Adrenal gland (tissue), 12 donors: ENCODE results near the gene DSCAML1. TPM values are rescaled to one million over a fixed set of nuclear protein-coding genes. Genes with fewer than 3 reads are reported as not detected.

ENCODE experiments used
- DNase-seq, 7 donors: peaks; one replicate each; pipeline ENCODE4 v3.0.0-alpha.2; 2019 to 2020
- H3K27ac ChIP-seq, 5 donors: fragments of 200-600 bp; sonication (generic) in 4 of 5; 1 replicate in 3 of 5; 2 replicates in 2 of 5; pipeline versions ENCODE4 v1.5.1 to v1.8.0; 2016 to 2020; ENCODE audit warnings: mild to moderate bottlenecking in 1 of 5
- H3K27me3 ChIP-seq: fragments of 200-600 bp; 2 replicates; pipeline ENCODE4 v1.8.0; 2021
- H3K36me3 ChIP-seq, 2 donors: fragments of 200-600 bp; replicated peaks in 1 of 2; 1 replicate in 1 of 2; 2 replicates in 1 of 2; pipeline versions ENCODE4 v1.5.1 to v1.8.0; 2018 to 2022
- H3K4me1 ChIP-seq, 2 donors: fragments of 200-600 bp; replicated peaks in 1 of 2; 1 replicate in 1 of 2; 2 replicates in 1 of 2; pipeline versions ENCODE4 v1.5.1 to v1.8.0; 2018 to 2021
- H3K4me3 ChIP-seq, 4 donors: fragments of 200-600 bp; sonication (generic) in 3 of 4; one replicate each; pipeline ENCODE4 v1.5.1; 2016 to 2018
- H3K9me3 ChIP-seq, 3 donors: fragments of 200-600 bp; sonication (generic) in 1 of 3; replicated peaks in 1 of 3; 1 replicate in 2 of 3; 2 replicates in 1 of 3; pipeline versions ENCODE4 v1.5.1 to v1.8.0; 2016 to 2021
- POLR2A ChIP-seq, 2 donors: fragments of 450-650 bp; IDR thresholded peaks; one replicate each; pipeline ENCODE4 v1.6.1; 2017; ENCODE audit warnings: antibody characterized with exemption in 2 of 2, mild to moderate bottlenecking in 2 of 2, moderate library complexity in 1 of 2
- WGBS, 4 donors: extraction: QIAGEN DNeasy Blood & Tissue Kit in 2 of 4; methylation state at CpG; one replicate each; pipeline versions ENCODE4 v1.1.5 to v1.1.7; 2013 to 2017; 5-methylcytosine and 5-hydroxymethylcytosine counted together
- intact Hi-C, 2 donors: fragments of 100-400 bp; cut with DNase I; formaldehyde crosslinking; loops; one replicate each; pipeline versions ENCODE4 v1.14.1 to v1.15.0; 2022 to 2023
- polyA plus RNA-seq, 3 donors: library from polyadenylated mRNA; stranded (reverse); fragments of 200-250 nt in 2 of 3; fragments of 350-450 nt in 1 of 3; fragmentation: Illumina TruSeq in 1 of 3; extraction: RNeasy Lipid Tissue Mini Kit (QIAGEN cat#74804) in 1 of 3; gene quantifications; one replicate each; pipeline ENCODE4 v1.2.3, GENCODE V29; 2013 to 2014
- total RNA-seq, 9 donors: library from RNA; depleted of rRNA in 4 of 9; stranded (reverse); fragments of >200 nt in 4 of 9; fragments of 120-200 nt in 1 of 9; fragmentation: NEBNext Ultra II Directional in 1 of 9; extraction: Animal tissue kit (Norgen Biotek cat#: 25700) in 1 of 9; gene quantifications; one replicate each; pipeline versions ENCODE4 v1.1.0 to v1.2.4, GENCODE V29; 2013 to 2023
- TF ChIP-seq, protein P1 (sequence below), 6 experiments: fragments of 450-650 bp in 4 of 6; fragments of 200-600 bp in 2 of 6; sonication (generic) in 1 of 6; IDR thresholded peaks; 1 replicate in 5 of 6; 2 replicates in 1 of 6; pipeline versions ENCODE4 v1.5.1 to v1.8.0; 2016 to 2021; ENCODE audit warnings: antibody characterized with exemption in 6 of 6, mild to moderate bottlenecking in 2 of 6, moderate library complexity in 1 of 6
- donor health status: healthy with polysubstance abuse.
- donor health status: Bipolar disorder and iron deficiency.
- donor health status: DM: yes; HTN: yes; CAD: no.
- donor health status: DM: no; HTN: no; CAD: no.
- donor health status: DM: no; HTN: no; CAD: no.
- donor health status: DM: yes; HTN: yes; CAD: no.

The DSCAML1 gene
- total and polyA plus RNA-seq, 12 donors: 0.09 to 1.9 (median 0.55) TPM; not detected in 1

DNA sequence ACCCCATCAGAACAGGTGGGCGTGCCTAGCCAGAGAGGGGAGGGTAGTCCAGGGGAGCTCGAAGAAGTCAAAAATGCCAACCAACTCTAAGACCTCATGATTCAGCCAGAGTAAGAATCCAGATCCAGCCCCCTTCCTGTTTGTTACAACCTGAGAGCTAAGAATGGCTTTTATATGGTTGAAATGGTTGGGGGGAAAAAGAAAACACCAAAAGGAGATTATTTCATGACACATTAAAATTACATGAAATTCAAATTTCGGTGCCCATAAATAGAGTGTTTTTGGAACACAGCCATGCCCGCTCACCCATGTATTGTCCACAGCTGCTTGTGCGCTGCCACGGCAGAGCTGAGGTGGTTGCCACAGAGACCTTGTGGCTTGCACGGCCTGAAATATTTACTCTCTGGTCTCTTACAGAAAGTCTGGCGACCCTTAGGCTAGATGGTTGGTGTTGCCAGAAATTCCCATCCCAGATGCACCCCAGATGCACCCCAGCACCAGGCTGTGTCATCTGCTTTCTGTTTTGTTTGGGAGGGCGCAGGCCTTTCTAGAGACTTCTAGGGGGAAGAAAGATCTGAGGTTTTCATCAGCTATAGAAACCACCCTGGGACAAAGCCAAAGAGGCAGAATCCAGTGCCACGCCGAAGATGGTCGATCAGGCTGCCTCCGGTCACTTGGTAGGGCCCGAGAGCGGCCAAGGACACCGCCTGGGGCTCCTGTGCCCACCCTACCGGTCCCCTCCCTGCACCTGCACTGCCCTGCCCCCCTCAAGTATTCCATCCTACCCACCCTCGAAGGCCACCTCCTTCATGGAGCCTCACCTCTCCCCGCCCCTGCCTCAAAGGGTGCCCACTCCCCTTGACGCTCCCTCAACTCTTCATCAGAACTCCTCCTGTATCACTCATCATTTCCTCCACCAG lies 80.2 kb downstream of the DSCAML1 start:
- Histone ChIP-seq H3K27ac (no peak overlapping the region), H3K4me3 (no peak overlapping the region), H3K36me3 (no peaks in the 10 kb centered on the region), H3K9me3 (no peaks in the 10 kb centered on the region), H3K4me1 (no peaks in the 10 kb centered on the region), H3K27me3 (no peaks in the 10 kb centered on the region)
- 83 to 92% (median 86%) methylated on average over 16 to 20 of the region's 20 CpGs for WGBS, 4 donors
- TF ChIP-seq, protein P1, sequence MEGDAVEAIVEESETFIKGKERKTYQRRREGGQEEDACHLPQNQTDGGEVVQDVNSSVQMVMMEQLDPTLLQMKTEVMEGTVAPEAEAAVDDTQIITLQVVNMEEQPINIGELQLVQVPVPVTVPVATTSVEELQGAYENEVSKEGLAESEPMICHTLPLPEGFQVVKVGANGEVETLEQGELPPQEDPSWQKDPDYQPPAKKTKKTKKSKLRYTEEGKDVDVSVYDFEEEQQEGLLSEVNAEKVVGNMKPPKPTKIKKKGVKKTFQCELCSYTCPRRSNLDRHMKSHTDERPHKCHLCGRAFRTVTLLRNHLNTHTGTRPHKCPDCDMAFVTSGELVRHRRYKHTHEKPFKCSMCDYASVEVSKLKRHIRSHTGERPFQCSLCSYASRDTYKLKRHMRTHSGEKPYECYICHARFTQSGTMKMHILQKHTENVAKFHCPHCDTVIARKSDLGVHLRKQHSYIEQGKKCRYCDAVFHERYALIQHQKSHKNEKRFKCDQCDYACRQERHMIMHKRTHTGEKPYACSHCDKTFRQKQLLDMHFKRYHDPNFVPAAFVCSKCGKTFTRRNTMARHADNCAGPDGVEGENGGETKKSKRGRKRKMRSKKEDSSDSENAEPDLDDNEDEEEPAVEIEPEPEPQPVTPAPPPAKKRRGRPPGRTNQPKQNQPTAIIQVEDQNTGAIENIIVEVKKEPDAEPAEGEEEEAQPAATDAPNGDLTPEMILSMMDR (IDR thresholded peaks at IDR 0.05): no peak
- no peak for TF ChIP-seq POLR2A (IDR thresholded peaks at IDR 0.05)
- DNase-seq: no peak
- intact Hi-C loops: no loop called here

DNA sequence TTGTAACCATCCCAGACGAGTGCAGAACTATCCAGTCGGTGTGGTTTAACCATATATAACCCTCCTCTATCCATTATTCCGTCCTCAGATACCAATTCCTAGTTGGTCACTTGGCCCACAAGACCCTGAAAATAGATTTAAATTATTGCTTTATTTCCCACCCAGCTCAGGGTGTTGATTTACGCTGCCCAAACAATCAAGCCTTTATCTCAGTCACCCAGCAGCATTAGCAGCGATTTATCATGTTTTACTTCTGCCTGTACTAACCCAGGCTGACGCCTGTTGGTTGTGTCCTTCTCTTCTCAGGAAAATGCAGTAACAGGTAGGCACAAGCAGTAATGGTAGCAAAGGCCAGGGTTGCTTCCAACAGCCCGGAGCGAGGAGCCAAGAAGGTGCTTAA lies 81.2 kb downstream of the DSCAML1 start:
- TF ChIP-seq, protein P1 (IDR thresholded peaks at IDR 0.05): no peak
- no peak for TF ChIP-seq POLR2A (IDR thresholded peaks at IDR 0.05)
- Histone ChIP-seq H3K4me1 (no peaks in the 10 kb centered on the region), H3K36me3 (no peaks in the 10 kb centered on the region), H3K4me3 (no peak overlapping the region), H3K27me3 (no peaks in the 10 kb centered on the region), H3K27ac (no peak overlapping the region), H3K9me3 (no peaks in the 10 kb centered on the region)
- intact Hi-C loops: no loop called here
- WGBS, 4 donors: 52 to 68% (median 61%) methylated on average over 8 of the region's 8 CpGs
- DNase-seq: no peak

DNA sequence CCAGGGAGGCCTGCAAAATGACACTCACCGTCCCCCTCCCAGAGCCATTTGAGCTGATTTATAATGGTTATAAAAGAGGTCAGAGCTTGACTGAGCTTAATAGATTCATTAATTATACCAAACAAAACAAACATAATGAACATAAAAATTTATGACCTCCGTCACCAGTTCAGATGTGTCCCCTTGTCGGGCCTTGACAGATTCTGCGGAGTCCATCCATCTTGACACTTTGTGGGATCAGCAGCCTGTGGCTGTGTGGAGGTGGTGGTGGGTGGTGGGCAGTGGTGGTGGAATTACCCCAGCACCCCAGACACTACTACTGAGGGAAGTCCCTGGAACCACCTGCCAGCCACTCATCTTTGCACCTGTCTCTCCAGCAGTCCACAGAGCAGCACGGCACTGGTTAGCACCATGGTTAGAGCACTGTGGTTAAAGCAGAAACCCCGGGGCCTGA lies 83.5 kb downstream of the DSCAML1 start:
- Histone ChIP-seq H3K27me3 (no peaks in the 10 kb centered on the region), H3K27ac (no peak overlapping the region), H3K4me1 (no peaks in the 10 kb centered on the region), H3K4me3 (no peak overlapping the region), H3K9me3 (no peaks in the 10 kb centered on the region), H3K36me3 (no peaks in the 10 kb centered on the region)
- TF ChIP-seq, protein P1 (IDR thresholded peaks at IDR 0.05): no peak
- TF ChIP-seq POLR2A (IDR thresholded peaks at IDR 0.05): no peak
- intact Hi-C loops: no loop called here
- no peak for DNase-seq
- 75 to 84% (median 76%) methylated on average over 6 of the region's 6 CpGs for WGBS, 4 donors

DNA sequence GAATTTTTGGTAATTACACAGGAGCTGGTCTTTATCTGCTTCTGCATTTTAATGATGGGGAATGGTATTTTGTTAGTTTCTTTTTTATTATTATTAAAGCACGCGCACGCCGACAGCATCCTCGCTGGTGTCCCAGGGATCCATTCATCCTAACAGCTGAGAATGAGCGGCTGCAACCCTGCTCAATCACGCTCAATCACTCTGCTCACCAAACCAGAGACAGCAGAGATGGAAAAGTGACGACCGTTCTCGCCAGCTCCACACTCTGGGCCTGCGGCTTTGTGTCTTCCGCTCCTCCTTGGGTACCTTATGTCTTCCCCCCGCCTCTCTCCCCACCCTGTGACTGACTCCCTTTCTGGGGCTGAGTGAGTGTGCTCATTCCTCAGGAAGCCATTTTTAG lies 84.5 kb downstream of the DSCAML1 start:
- TF ChIP-seq POLR2A (IDR thresholded peaks at IDR 0.05): no peak
- TF ChIP-seq, protein P1 (IDR thresholded peaks at IDR 0.05): no peak
- H3K4me3 ChIP-seq: no peak overlapping the region
- H3K9me3 ChIP-seq: no peaks in the 10 kb centered on the region
- DNase-seq: no peak
- 85 to 91% (median 86%) methylated on average over 13 of the region's 13 CpGs for WGBS, 4 donors
- intact Hi-C loops: no loop called here
- no peaks in the 10 kb centered on the region for H3K4me1 ChIP-seq
- H3K27ac ChIP-seq: no peak overlapping the region
- no peaks in the 10 kb centered on the region for H3K27me3 ChIP-seq
- no peaks in the 10 kb centered on the region for H3K36me3 ChIP-seq
